ENCODE measurements around the gene PXMP4.

Gene PXMP4

GRCh38 chr20:33713865-33714367, 6.2 kb downstream of the PXMP4 start:
- DNase-seq, result no peak
- Histone ChIP-seq H3K27me3 (ENCODE audit: insufficient read depth, low read depth, severe bottlenecking) (no peaks in the 10 kb centered on the region), H3K36me3 (peaks cover 8% of the 10 kb centered on the region), H3K4me3 (ENCODE audit: low read depth, low read length) (no peak overlapping the region), H3K27ac (no peak overlapping the region), H3K9me3 (ENCODE audit: severe bottlenecking) (no peaks in the 10 kb centered on the region)
- TF ChIP-seq, protein P1, sequence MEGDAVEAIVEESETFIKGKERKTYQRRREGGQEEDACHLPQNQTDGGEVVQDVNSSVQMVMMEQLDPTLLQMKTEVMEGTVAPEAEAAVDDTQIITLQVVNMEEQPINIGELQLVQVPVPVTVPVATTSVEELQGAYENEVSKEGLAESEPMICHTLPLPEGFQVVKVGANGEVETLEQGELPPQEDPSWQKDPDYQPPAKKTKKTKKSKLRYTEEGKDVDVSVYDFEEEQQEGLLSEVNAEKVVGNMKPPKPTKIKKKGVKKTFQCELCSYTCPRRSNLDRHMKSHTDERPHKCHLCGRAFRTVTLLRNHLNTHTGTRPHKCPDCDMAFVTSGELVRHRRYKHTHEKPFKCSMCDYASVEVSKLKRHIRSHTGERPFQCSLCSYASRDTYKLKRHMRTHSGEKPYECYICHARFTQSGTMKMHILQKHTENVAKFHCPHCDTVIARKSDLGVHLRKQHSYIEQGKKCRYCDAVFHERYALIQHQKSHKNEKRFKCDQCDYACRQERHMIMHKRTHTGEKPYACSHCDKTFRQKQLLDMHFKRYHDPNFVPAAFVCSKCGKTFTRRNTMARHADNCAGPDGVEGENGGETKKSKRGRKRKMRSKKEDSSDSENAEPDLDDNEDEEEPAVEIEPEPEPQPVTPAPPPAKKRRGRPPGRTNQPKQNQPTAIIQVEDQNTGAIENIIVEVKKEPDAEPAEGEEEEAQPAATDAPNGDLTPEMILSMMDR (IDR thresholded peaks at IDR 0.05; ENCODE audit: low read depth, low read length), result no peak

DNA sequence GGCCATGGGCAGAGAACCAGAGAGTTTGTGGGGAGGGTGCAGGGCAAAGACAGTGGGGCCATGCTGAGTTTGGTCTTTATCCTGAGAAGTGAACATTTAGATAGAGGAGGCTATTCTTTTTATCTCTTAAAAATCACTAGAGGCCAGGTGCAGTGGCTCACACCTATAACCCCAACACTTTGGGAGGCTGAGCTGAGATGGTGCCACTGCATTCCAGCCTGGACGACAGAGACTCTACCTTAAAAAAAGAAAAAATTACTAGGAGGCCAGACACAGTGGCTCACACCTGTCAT, 8.7 kb downstream of the PXMP4 start:
- no peak for DNase-seq
- TF ChIP-seq, protein P1 (IDR thresholded peaks at IDR 0.05; ENCODE audit: low read depth, low read length), result no peak
- no peaks in the 10 kb centered on the region for H3K27me3 ChIP-seq (ENCODE audit: insufficient read depth, low read depth, severe bottlenecking)
- H3K27ac ChIP-seq, result no peak overlapping the region
- no peak overlapping the region for H3K4me3 ChIP-seq (ENCODE audit: low read depth, low read length)
- peaks cover 8% of the 10 kb centered on the region for H3K36me3 ChIP-seq
- no peaks in the 10 kb centered on the region for H3K9me3 ChIP-seq (ENCODE audit: severe bottlenecking)

DNA sequence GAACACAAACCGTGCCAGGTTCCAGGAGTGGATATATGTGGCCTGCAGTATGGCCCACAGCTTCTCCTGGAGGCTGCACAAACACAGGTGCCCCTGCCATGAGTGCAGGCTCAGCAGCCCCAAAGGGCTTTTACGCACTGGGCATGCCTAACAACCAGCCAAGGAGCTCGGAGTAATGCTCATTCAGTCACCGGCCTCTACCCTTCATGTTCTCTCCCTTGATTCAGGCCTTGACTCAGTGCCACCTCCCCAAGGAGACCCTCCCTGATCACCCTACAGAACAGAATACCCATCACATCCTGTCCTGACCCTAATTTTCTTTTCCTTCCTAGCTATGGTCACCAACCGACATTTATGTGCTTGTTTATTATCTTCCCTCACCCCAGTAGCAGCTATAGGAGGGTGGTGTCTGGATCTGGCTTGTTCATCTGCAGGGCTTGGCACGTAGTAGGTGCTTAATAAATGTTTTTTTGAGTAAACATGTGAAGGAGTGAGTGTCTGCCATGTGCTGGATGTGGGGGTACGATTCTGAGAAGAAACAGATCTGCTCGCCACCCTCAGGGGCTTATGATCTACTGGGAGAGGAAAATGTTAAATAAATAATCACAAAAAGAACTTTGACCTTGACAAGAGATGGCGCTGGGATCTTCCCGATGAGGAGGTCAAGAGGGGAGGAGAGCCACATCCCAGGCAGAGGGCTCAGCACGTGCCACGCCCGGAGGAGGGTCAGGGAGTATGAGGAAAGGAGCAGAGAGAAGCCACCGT, 9.2 kb downstream of the PXMP4 start:
- Histone ChIP-seq H3K27ac (no peak overlapping the region), H3K4me3 (ENCODE audit: low read depth, low read length) (no peak overlapping the region), H3K27me3 (ENCODE audit: insufficient read depth, low read depth, severe bottlenecking) (no peaks in the 10 kb centered on the region), H3K9me3 (ENCODE audit: severe bottlenecking) (no peaks in the 10 kb centered on the region), H3K36me3 (peaks cover 8% of the 10 kb centered on the region)
- TF ChIP-seq, protein P1 (IDR thresholded peaks at IDR 0.05; ENCODE audit: low read depth, low read length), result no peak
- no peak for DNase-seq

GRCh38 chr20:33709905-33710541, 10.1 kb downstream of the PXMP4 start:
- DNase-seq, result no peak
- H3K9me3 ChIP-seq (ENCODE audit: severe bottlenecking), result no peaks in the 10 kb centered on the region
- no peak overlapping the region for H3K4me3 ChIP-seq (ENCODE audit: low read depth, low read length)
- TF ChIP-seq, protein P1 (IDR thresholded peaks at IDR 0.05; ENCODE audit: low read depth, low read length), result no peak
- H3K27me3 ChIP-seq (ENCODE audit: insufficient read depth, low read depth, severe bottlenecking), result no peaks in the 10 kb centered on the region
- no peak overlapping the region for H3K27ac ChIP-seq
- H3K36me3 ChIP-seq, result peaks cover 8% of the 10 kb centered on the region

- Histone ChIP-seq H3K27me3 (ENCODE audit: insufficient read depth, low read depth, severe bottlenecking) (no peaks in the 10 kb centered on the region), H3K9me3 (ENCODE audit: severe bottlenecking) (no peaks in the 10 kb centered on the region), H3K27ac (no peak overlapping the region), H3K4me3 (ENCODE audit: low read depth, low read length) (no peak overlapping the region), H3K36me3 (peaks cover 8% of the 10 kb centered on the region)
- DNase-seq, result no peak
- TF ChIP-seq, protein P1 (IDR thresholded peaks at IDR 0.05; ENCODE audit: low read depth, low read length), result no peak
Observed at GRCh38 chr20:33709398-33709797, 10.7 kb downstream of the PXMP4 start.
